IMR-90 (cell line): ENCODE results near the gene MAPK8IP3. TPM values are rescaled to one million over a fixed set of nuclear protein-coding genes. Genes with fewer than 3 reads are reported as not detected.

Source experiments
- ATAC-seq: fragments of 200-7000 bp; cut with Tn5 transposase; 2 replicates; pipeline ENCODE4 v1.9.1; 2020; ENCODE audit warnings: low read depth, mild to moderate bottlenecking, moderate library complexity
- BruUV-seq: library from RNA; stranded (reverse); fragments of 400-500 nt; replicated peaks from 2 replicates; lab custom pipeline; 2021; lab: Mats Ljungman, UMichigan
- CTCF ChIA-PET: fragments of 300-600 bp; formaldehyde crosslinking; extraction: SDS; loops from one replicate; lab custom pipeline; 2021; ENCODE audit warnings: antibody characterized with exemption; lab: Yijun Ruan, JAX
- POLR2A ChIA-PET: fragments of 300-600 bp; sonication (Branson Sonifier 250); formaldehyde crosslinking; loops from one replicate; lab custom pipeline; 2022; ENCODE audit warnings: antibody characterized with exemption; ENCODE audit not compliant: unreplicated experiment; lab: Charles Lee
- DNase-seq: peaks from one replicate; pipeline ENCODE4 v3.0.0; 2013
- H2AFZ ChIP-seq: replicated peaks from 2 replicates; pipeline ENCODE3; 2013; ENCODE audit warnings: low read length, mild to moderate bottlenecking; ENCODE audit not compliant: poor library complexity
- H2AK5ac ChIP-seq: 2 replicates; pipeline ENCODE4 v1.6.1; 2013; ENCODE audit warnings: low read depth, low read length, inconsistent platforms
- H2AK9ac ChIP-seq: replicated peaks from 2 replicates; pipeline ENCODE3; 2013; ENCODE audit warnings: mild to moderate bottlenecking, low read depth, low read length, moderate library complexity; ENCODE audit not compliant: poor library complexity
- H2BK120ac ChIP-seq: 2 replicates; pipeline ENCODE4 v1.6.1; 2013; ENCODE audit warnings: low read depth, low read length, inconsistent platforms
- H2BK15ac ChIP-seq: 3 replicates; pipeline ENCODE4 v1.6.1; 2013; ENCODE audit warnings: low read depth, low read length, inconsistent platforms
- H2BK20ac ChIP-seq: 2 replicates; pipeline ENCODE4 v1.6.1; 2013; ENCODE audit warnings: low read depth, mild to moderate bottlenecking, inconsistent platforms, low read length, moderate library complexity
- H2BK5ac ChIP-seq: 2 replicates; pipeline ENCODE4 v1.6.1; 2013; ENCODE audit warnings: mild to moderate bottlenecking, low read depth, low read length, inconsistent platforms; ENCODE audit not compliant: poor library complexity, severe bottlenecking
- H3K14ac ChIP-seq: replicated peaks from 2 replicates; pipeline ENCODE4 v1.6.1; 2013; ENCODE audit warnings: low read depth, low read length, inconsistent platforms
- H3K18ac ChIP-seq: 2 replicates; pipeline ENCODE4 v1.6.1; 2013; ENCODE audit warnings: low read depth, low read length, control low read depth
- H3K23ac ChIP-seq: 2 replicates; pipeline ENCODE4 v1.6.1; 2013; ENCODE audit warnings: low read depth, low read length, inconsistent platforms
- H3K27ac ChIP-seq: 2 replicates; pipeline ENCODE4 v1.5.1; 2013; ENCODE audit warnings: mild to moderate bottlenecking, control low read depth, low read length; ENCODE audit not compliant: insufficient read depth
- H3K27me3 ChIP-seq: 2 replicates; pipeline ENCODE4 v1.6.1; 2013; ENCODE audit warnings: low read length; ENCODE audit not compliant: control insufficient read depth, insufficient read depth
- H3K36me3 ChIP-seq: 2 replicates; pipeline ENCODE4 v1.6.1; 2013; ENCODE audit warnings: low read length, mixed read lengths; ENCODE audit not compliant: control insufficient read depth, insufficient read depth
- H3K4ac ChIP-seq: 2 replicates; pipeline ENCODE4 v1.6.1; 2013; ENCODE audit warnings: low read depth, low read length, inconsistent platforms
- H3K4me1 ChIP-seq: 2 replicates; pipeline ENCODE4 v1.6.1; 2013; ENCODE audit warnings: low read length, mixed read lengths; ENCODE audit not compliant: control insufficient read depth, insufficient read depth
- H3K4me2 ChIP-seq: 2 replicates; pipeline ENCODE4 v1.6.1; 2013; ENCODE audit warnings: low read depth, mild to moderate bottlenecking, control low read depth, low read length, moderate library complexity
- H3K4me3 ChIP-seq: 2 replicates; pipeline ENCODE4 v1.5.1; 2013; ENCODE audit warnings: low read depth, mild to moderate bottlenecking, control low read depth, low read length, moderate library complexity; ENCODE audit not compliant: insufficient read depth
- H3K56ac ChIP-seq: 2 replicates; pipeline ENCODE4 v1.6.1; 2013; ENCODE audit warnings: low read length, inconsistent platforms; ENCODE audit not compliant: insufficient read depth; ENCODE audit errors: extremely low read depth
- H3K79me1 ChIP-seq, 2 experiments: 2 replicates each; pipeline ENCODE4 v1.6.1; 2013; ENCODE audit warnings: low read length in 2 of 2, inconsistent platforms in 1 of 2, low read depth in 1 of 2
- H3K9ac ChIP-seq: 2 replicates; pipeline ENCODE4 v1.6.1; 2013; ENCODE audit warnings: low read depth, low read length, control low read depth
- H3K9me1 ChIP-seq: 2 replicates; pipeline ENCODE4 v1.6.1; 2013; ENCODE audit warnings: low read length, inconsistent platforms; ENCODE audit not compliant: insufficient read depth
- H3K9me3 ChIP-seq: 2 replicates; pipeline ENCODE4 v1.6.1; 2013; ENCODE audit warnings: low read length; ENCODE audit not compliant: control insufficient read depth, insufficient read depth
- H4K20me1 ChIP-seq: 2 replicates; pipeline ENCODE4 v1.6.1; 2013; ENCODE audit warnings: low read length, inconsistent platforms; ENCODE audit not compliant: insufficient read depth
- H4K5ac ChIP-seq: 2 replicates; pipeline ENCODE4 v1.6.1; 2013; ENCODE audit warnings: mild to moderate bottlenecking, low read depth, low read length, control low read depth
- H4K8ac ChIP-seq, 2 experiments: 2 replicates each; pipeline ENCODE4 v1.6.1; 2013; ENCODE audit warnings: low read depth in 2 of 2, low read length in 2 of 2, control low read depth in 1 of 2, inconsistent platforms in 1 of 2
- H4K91ac ChIP-seq: 2 replicates; pipeline ENCODE4 v1.6.1; 2013; ENCODE audit warnings: low read depth, low read length, inconsistent platforms; ENCODE audit not compliant: insufficient read depth
- BHLHE40 ChIP-seq: fragments of 150-350 bp; IDR thresholded peaks from 2 replicates; pipeline ENCODE4 v1.6.1; 2016; ENCODE audit warnings: mild to moderate bottlenecking, low read depth, low read length
- CEBPB ChIP-seq: IDR thresholded peaks from 2 replicates; pipeline ENCODE4 v1.6.1; 2012; ENCODE audit warnings: low read depth, low read length, improper control_type of control experiment
- CHD1 ChIP-seq: IDR thresholded peaks from 2 replicates; pipeline ENCODE4 v1.6.1; 2012; ENCODE audit warnings: low read depth, low read length, improper control_type of control experiment
- CTCF ChIP-seq: conservative IDR thresholded peaks from 2 replicates; pipeline ENCODE4 v1.5.1; 2012; ENCODE audit warnings: mild to moderate bottlenecking, low read depth, low read length, improper control_type of control experiment
- ELK1 ChIP-seq: fragments of 150-350 bp; IDR thresholded peaks from 2 replicates; pipeline ENCODE4 v1.6.1; 2016; ENCODE audit warnings: low read depth, mild to moderate bottlenecking, low read length, moderate library complexity, borderline replicate concordance
- FOS ChIP-seq: fragments of 150-350 bp; IDR thresholded peaks from 2 replicates; pipeline ENCODE4 v1.6.1; 2016; ENCODE audit warnings: low read depth, low read length
- MAFK ChIP-seq: IDR thresholded peaks from 2 replicates; pipeline ENCODE4 v1.6.1; 2012; ENCODE audit warnings: low read depth, low read length, improper control_type of control experiment
- MAZ ChIP-seq: IDR thresholded peaks from 2 replicates; pipeline ENCODE4 v1.6.1; 2012; ENCODE audit warnings: low read depth, mild to moderate bottlenecking, low read length, improper control_type of control experiment, moderate library complexity, borderline replicate concordance
- MXI1 ChIP-seq: IDR thresholded peaks from 2 replicates; pipeline ENCODE4 v1.6.1; 2012; ENCODE audit warnings: low read depth, mild to moderate bottlenecking, low read length, moderate library complexity, borderline replicate concordance
- NFE2L2 ChIP-seq: fragments of 150-350 bp; IDR thresholded peaks from 2 replicates; pipeline ENCODE4 v1.6.1; 2016; ENCODE audit warnings: low read depth, mild to moderate bottlenecking, low read length
- POLR2A ChIP-seq: IDR thresholded peaks from 2 replicates; pipeline ENCODE4 v1.6.1; 2012; ENCODE audit warnings: mild to moderate bottlenecking, low read depth, low read length
- RAD21 ChIP-seq: IDR thresholded peaks from 2 replicates; pipeline ENCODE4 v1.6.1; 2012; ENCODE audit warnings: low read length, improper control_type of control experiment
- RCOR1 ChIP-seq: IDR thresholded peaks from 2 replicates; pipeline ENCODE4 v1.6.1; 2012; ENCODE audit warnings: mild to moderate bottlenecking, low read length, improper control_type of control experiment; ENCODE audit not compliant: insufficient replicate concordance
- RFX5 ChIP-seq: IDR thresholded peaks from 2 replicates; pipeline ENCODE4 v1.8.0; 2012; ENCODE audit warnings: low read depth, mild to moderate bottlenecking, low read length, moderate library complexity
- SMC3 ChIP-seq: fragments of 150-350 bp; IDR thresholded peaks from 2 replicates; pipeline ENCODE4 v1.6.1; 2016; ENCODE audit warnings: low read depth, mild to moderate bottlenecking, antibody characterized with exemption, low read length, moderate library complexity
- USF2 ChIP-seq: fragments of 150-350 bp; IDR thresholded peaks from 2 replicates; pipeline ENCODE4 v1.6.1; 2017; ENCODE audit warnings: mild to moderate bottlenecking, antibody characterized with exemption, low read length, low read depth
- WGBS, 2 experiments: methylation state at CpG; one replicate each; pipeline versions ENCODE4 v1.1.5 to v1.1.7; 2013; ENCODE audit warnings: missing lambda C conversion rate in 2 of 2; ENCODE audit not compliant: insufficient read length in 1 of 2; ENCODE audit errors: extremely low coverage in 2 of 2; 5-methylcytosine and 5-hydroxymethylcytosine counted together
- dilution Hi-C: fragments of 300-500 bp; cut with HindIII; formaldehyde crosslinking; loops from one replicate; pipeline ENCODE4 v1.14.3; 2018; ENCODE audit warnings: low sequenced_read_pairs; ENCODE audit not compliant: unreplicated experiment
- in situ Hi-C: fragments of 300-500 bp; cut with MboI; formaldehyde crosslinking; loops from 3 replicates; pipeline ENCODE4 v1.14.3; 2019; ENCODE audit warnings: low sequenced_read_pairs, inconsistent platforms, mixed read lengths
- intact Hi-C: fragments of 100-400 bp; cut with micrococcal nuclease; formaldehyde crosslinking; loops from 2 replicates; pipeline ENCODE4 v1.10.0; 2022
- polyA plus RNA-seq, 3 experiments: library from polyadenylated mRNA; depleted of rRNA; stranded (reverse); fragments of >200 nt; gene quantifications; 2 replicates each; pipeline ENCODE4 v1.2.3, GENCODE V29; 2012; ENCODE audit warnings: low replicate concordance in 1 of 3
- total RNA-seq: library from RNA; depleted of rRNA; stranded (reverse); fragments of >200 nt; gene quantifications from 2 replicates; pipeline ENCODE4 v1.2.3, GENCODE V29; 2012

Gene MAPK8IP3
- total and polyA plus RNA-seq, 2 of the 4 experiments (the other 2 are of a cell fraction), result 17.0 to 69.1 TPM

- ChIA-PET CTCF (interaction anchor here (1.4 kb wide), 1 partner anchor 41 kb away, joined by 7 read pairs; the partner anchor contains the start of gene MAPK8IP3), POLR2A (interaction anchor here (0.8 kb wide), 1 partner anchor 39 kb away, joined by 5 read pairs; no protein-coding TSS in a partner anchor)
- Histone ChIP-seq H3K9me3 (no peaks in the 10 kb centered on the region), H3K18ac (no peak overlapping the region), H3K27me3 (no peaks in the 10 kb centered on the region), H3K79me1 (peaks cover 15 to 40% of the 10 kb centered on the region in 2 experiments; a peak in 2 of 4 replicates), H3K56ac (no peak overlapping the region), H2BK5ac (no peak overlapping the region), H3K4ac (0 out of 2 replicates have a peak overlapping the region, but pooled peaks have one; percentile 5), H3K4me1 (peaks cover 2% of the 10 kb centered on the region; the same call in 1 of the 2 replicates), H3K14ac (no peak overlapping the region), H3K9ac (no peak overlapping the region), H3K4me3 (no peak overlapping the region), H2AK5ac (no peak overlapping the region), H3K23ac (no peak overlapping the region), H2BK20ac (no peak overlapping the region), H4K20me1 (peaks cover 13% of the 10 kb centered on the region; the same call in 1 of the 2 replicates), H2BK120ac (no peak overlapping the region), H2AFZ (peak overlapping the region; percentile 11), H4K91ac (no peak overlapping the region), H2BK15ac (no peak overlapping the region), H4K8ac (no peak overlapping the region), H3K27ac (no peak overlapping the region), H3K9me1 (peaks cover 6% of the 10 kb centered on the region; the same call in 1 of the 2 replicates), H4K5ac (no peak overlapping the region), H2AK9ac (peak overlapping the region; percentile 76), H3K36me3 (peaks cover 63% of the 10 kb centered on the region), H3K4me2 (no peak overlapping the region)
- no TSS peak for BruUV-seq
- 97% methylated on average over 9 of the region's 31 CpGs; no CpG with 5 or more reads in 1 of the 2 experiments for WGBS, 2 experiments
- DNase-seq, result no peak
- no peak for ATAC-seq
- dilution Hi-C loops (no loop called here), in situ Hi-C loops (no loop called here), intact Hi-C loops (no loop called here)
- no peak for TF ChIP-seq POLR2A
- no peak for TF ChIP-seq CHD1
- no peak for TF ChIP-seq CTCF
- TF ChIP-seq SMC3, result no peak
- TF ChIP-seq NFE2L2, result no peak
- no peak for TF ChIP-seq MAZ
- TF ChIP-seq CEBPB, result no peak
- TF ChIP-seq MAFK, result no peak
- no peak for TF ChIP-seq MXI1
- no peak for TF ChIP-seq USF2
- TF ChIP-seq RFX5, result no peak
- TF ChIP-seq RCOR1, result no peak
- TF ChIP-seq FOS, result no peak
- TF ChIP-seq BHLHE40, result no peak
- TF ChIP-seq RAD21, result no peak
- TF ChIP-seq ELK1, result no peak
These were observed 40.7 kb downstream of the MAPK8IP3 start for GRCh38 chr16:1746693-1747195.
